HepG2 (cell line): ENCODE measurements around the gene PDK3. TPM values are rescaled to one million over a fixed set of nuclear protein-coding genes. Genes with fewer than 3 reads are reported as not detected.

Experiments
- ATAC-seq: fragments of 200-7000 bp; cut with Tn5 transposase; 3 replicates; pipeline ENCODE4 v1.9.1; 2020; ENCODE audit warnings: mild to moderate bottlenecking, moderate library complexity
- BruUV-seq: library from RNA; stranded (reverse); fragments of 400-500 nt; replicated peaks from 2 replicates; lab custom pipeline; 2021; lab: Mats Ljungman, UMichigan
- CTCF ChIA-PET: fragments of 300-600 bp; formaldehyde crosslinking; extraction: SDS; loops from one replicate; lab custom pipeline; 2021; ENCODE audit warnings: low total read pairs, inconsistent platforms, low intra/inter-chr PET ratio; lab: Yijun Ruan, JAX
- POLR2A ChIA-PET: fragments of 350-600 bp; sonication (Branson Sonifier 250); formaldehyde crosslinking; loops from one replicate; lab custom pipeline; 2020; ENCODE audit warnings: antibody characterized with exemption, inconsistent platforms; lab: Yijun Ruan, JAX
- DNase-seq: peaks from one replicate; pipeline ENCODE4 v3.0.0-alpha.2; 2015; ENCODE audit warnings: low spot score
- FAIRE-seq: peaks from 3 replicates; lab custom pipeline; 2011; peaks lifted over from hg19 to GRCh38; lab: Jason Lieb, UNC
- H2AFZ ChIP-seq: one replicate; pipeline ENCODE4 v1.6.1; 2011; ENCODE audit warnings: low read length, inconsistent platforms
- H3K27ac ChIP-seq: fragments of 300-600 bp; 3 replicates; pipeline ENCODE4 v1.8.0; 2011; ENCODE audit warnings: mixed run types, mild to moderate bottlenecking, mixed read lengths, low read length, inconsistent platforms; ENCODE audit not compliant: insufficient read depth; ENCODE audit errors: extremely low read length
- H3K27me3 ChIP-seq, 2 experiments: fragments of 200-600 bp in 1 of 2; 2 replicates in 1 of 2; 3 replicates in 1 of 2; pipeline versions ENCODE4 v1.6.0 to v1.8.0; 2011; ENCODE audit warnings: low read length in 2 of 2, mild to moderate bottlenecking in 2 of 2, moderate library complexity in 2 of 2, inconsistent platforms in 1 of 2; ENCODE audit not compliant: insufficient read depth in 2 of 2, control insufficient read depth in 1 of 2
- H3K36me3 ChIP-seq, 2 experiments: fragments of 200-600 bp in 1 of 2; replicated peaks in 1 of 2; 2 replicates in 1 of 2; 3 replicates in 1 of 2; pipeline versions ENCODE4 v1.5.1 to v1.8.0; 2011; ENCODE audit warnings: low read length in 2 of 2, inconsistent platforms in 1 of 2; ENCODE audit not compliant: insufficient read depth in 2 of 2, control insufficient read depth in 1 of 2
- H3K4me1 ChIP-seq: 2 replicates; pipeline ENCODE4 v1.5.1; 2012; ENCODE audit warnings: low read length, inconsistent platforms; ENCODE audit not compliant: insufficient read depth
- H3K4me2 ChIP-seq: 2 replicates; pipeline ENCODE4 v1.6.0; 2011; ENCODE audit warnings: low read depth, low read length, inconsistent platforms
- H3K4me3 ChIP-seq, 3 experiments: fragments of 200-600 bp in 1 of 3; sonication (generic), shearing (Covaris generic) in 1 of 3; replicated peaks in 1 of 3; 2 replicates each; pipeline ENCODE4 v1.5.1; 2011 to 2016; ENCODE audit warnings: low read length in 3 of 3, inconsistent platforms in 2 of 3, low read depth in 2 of 3, mild to moderate bottlenecking in 2 of 3, control low read depth in 1 of 3, mixed read lengths in 1 of 3; ENCODE audit not compliant: insufficient read depth in 1 of 3
- H3K79me2 ChIP-seq: one replicate; pipeline ENCODE4 v1.6.1; 2011; ENCODE audit warnings: low read length, inconsistent platforms; ENCODE audit not compliant: insufficient read depth
- H3K9ac ChIP-seq: 2 replicates; pipeline ENCODE4 v1.6.0; 2011; ENCODE audit warnings: mild to moderate bottlenecking, low read depth, low read length, inconsistent platforms; ENCODE audit not compliant: insufficient read depth
- H3K9me3 ChIP-seq: 2 replicates; pipeline ENCODE4 v1.5.1; 2012; ENCODE audit warnings: mild to moderate bottlenecking, low read length
- H4K20me1 ChIP-seq: 2 replicates; pipeline ENCODE4 v1.6.0; 2011; ENCODE audit warnings: inconsistent platforms, mild to moderate bottlenecking, low read length, moderate library complexity; ENCODE audit not compliant: insufficient read depth
- CSRNP1 ChIP-seq: sonication (generic); formaldehyde crosslinking; IDR thresholded peaks from 2 replicates; pipeline ENCODE4 v1.8.1; 2023; ENCODE audit warnings: mild to moderate bottlenecking, missing genetic modification reagents
- RFXANK ChIP-seq: IDR thresholded peaks from 2 replicates; pipeline ENCODE4 v1.6.1; 2016
- SKIL ChIP-seq: sonication (generic); formaldehyde crosslinking; IDR thresholded peaks from 2 replicates; pipeline ENCODE4 v1.8.0; 2022; ENCODE audit warnings: missing genetic modification reagents, mild to moderate bottlenecking, moderate library complexity, borderline replicate concordance
- SRF ChIP-seq: IDR thresholded peaks from 2 replicates; pipeline ENCODE4 v1.6.1; 2011; ENCODE audit warnings: mild to moderate bottlenecking, low read depth, low read length, moderate library complexity
- ZNF101 ChIP-seq: sonication (generic); formaldehyde crosslinking; IDR thresholded peaks from 2 replicates; pipeline ENCODE4 v1.4.0; 2020; ENCODE audit warnings: mild to moderate bottlenecking, low read depth, missing genetic modification reagents, borderline replicate concordance
- in situ Hi-C: cut with HindIII; loops from 2 replicates; pipeline ENCODE4 v1.10.0; 2017; ENCODE audit warnings: low pct_unique_long_range_greater_than_20kb; ENCODE audit not compliant: extremely low pct_ligation_motif_present
- intact Hi-C: fragments of 100-400 bp; cut with micrococcal nuclease; formaldehyde crosslinking; loops from one replicate; pipeline ENCODE4 v1.10.0; 2022; ENCODE audit not compliant: unreplicated experiment
- polyA plus RNA-seq, 8 experiments: library from polyadenylated mRNA; depleted of rRNA in 3 of 8; stranded (reverse) in 7 of 8; unstranded in 1 of 8; fragments of >200 nt; fragmentation: Illumina TruSeq in 4 of 8; extraction: Trizol in 4 of 8; gene quantifications; 2 replicates each; pipeline versions ENCODE4 v1.2.1 to v1.2.3, GENCODE V29; 2011 to 2016; ENCODE audit warnings: low read depth in 4 of 8, missing spikeins in 1 of 8, mixed read lengths in 1 of 8; ENCODE audit not compliant: insufficient read depth in 1 of 8
- total RNA-seq, 5 experiments: library from RNA; depleted of rRNA; stranded (reverse); fragments of >200 nt; fragmentation: Illumina TruSeq; extraction: Trizol; gene quantifications; 2 replicates each; pipeline ENCODE4 v1.2.3, GENCODE V29; 2016; ENCODE audit warnings: low read depth in 1 of 5
- TF ChIP-seq, protein P1 (sequence below): sonication (generic); formaldehyde crosslinking; IDR thresholded peaks from 2 replicates; pipeline ENCODE4 v1.5.0; 2020; ENCODE audit warnings: mild to moderate bottlenecking, missing genetic modification reagents, borderline replicate concordance
- TF ChIP-seq, protein P2 (sequence below): sonication (generic); formaldehyde crosslinking; IDR thresholded peaks from 2 replicates; pipeline ENCODE4 v1.4.0; 2020; ENCODE audit warnings: mild to moderate bottlenecking, missing genetic modification reagents

Gene PDK3
- total and polyA plus RNA-seq, 2 of the 13 experiments (the other 11 are each of a cell fraction or from before 2014, with no cell fraction given): 9.1 to 10.5 TPM

DNA sequence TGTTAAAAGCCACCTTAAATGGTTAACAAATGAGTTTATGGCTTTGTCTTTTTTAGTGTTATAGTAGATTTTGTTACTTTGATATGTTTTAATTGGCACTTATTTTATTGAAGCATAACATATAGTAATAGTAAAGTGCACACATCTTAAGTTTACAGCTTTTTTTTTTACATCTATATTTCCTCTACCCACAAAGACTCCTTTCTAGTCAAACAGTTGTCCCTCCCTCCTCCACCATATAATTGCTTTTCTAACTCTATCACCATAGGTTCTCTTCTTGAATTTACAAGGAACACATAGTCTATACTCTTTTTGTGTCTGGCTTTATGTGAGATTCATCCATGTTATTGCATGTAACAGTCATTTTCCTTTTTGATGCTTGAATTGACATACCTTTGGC is 71.5 kb downstream of the PDK3 start:
- FAIRE-seq (no peak), ATAC-seq (no peak), DNase-seq (no peak)
- Histone ChIP-seq H4K20me1 (no peaks in the 10 kb centered on the region), H3K79me2 (no peaks in the 10 kb centered on the region), H3K4me3 (no peak overlapping the region), H3K9me3 (no peaks in the 10 kb centered on the region), H3K36me3 (no peaks in the 10 kb centered on the region), H3K9ac (no peak overlapping the region), H2AFZ (no peak overlapping the region), H3K27ac (no peak overlapping the region), H3K4me1 (no peaks in the 10 kb centered on the region), H3K27me3 (no peaks in the 10 kb centered on the region), H3K4me2 (no peak overlapping the region)
- in situ Hi-C loops (no loop called here), intact Hi-C loops (no loop called here)
- POLR2A ChIA-PET: no interaction called here
- CTCF ChIA-PET: no interaction called here
- no TSS peak for BruUV-seq
- no peak for TF ChIP-seq SKIL (CRISPR knock-in tag)
- TF ChIP-seq RFXANK (CRISPR knock-in tag): no peak
- no peak for TF ChIP-seq SRF
- TF ChIP-seq, protein P1, sequence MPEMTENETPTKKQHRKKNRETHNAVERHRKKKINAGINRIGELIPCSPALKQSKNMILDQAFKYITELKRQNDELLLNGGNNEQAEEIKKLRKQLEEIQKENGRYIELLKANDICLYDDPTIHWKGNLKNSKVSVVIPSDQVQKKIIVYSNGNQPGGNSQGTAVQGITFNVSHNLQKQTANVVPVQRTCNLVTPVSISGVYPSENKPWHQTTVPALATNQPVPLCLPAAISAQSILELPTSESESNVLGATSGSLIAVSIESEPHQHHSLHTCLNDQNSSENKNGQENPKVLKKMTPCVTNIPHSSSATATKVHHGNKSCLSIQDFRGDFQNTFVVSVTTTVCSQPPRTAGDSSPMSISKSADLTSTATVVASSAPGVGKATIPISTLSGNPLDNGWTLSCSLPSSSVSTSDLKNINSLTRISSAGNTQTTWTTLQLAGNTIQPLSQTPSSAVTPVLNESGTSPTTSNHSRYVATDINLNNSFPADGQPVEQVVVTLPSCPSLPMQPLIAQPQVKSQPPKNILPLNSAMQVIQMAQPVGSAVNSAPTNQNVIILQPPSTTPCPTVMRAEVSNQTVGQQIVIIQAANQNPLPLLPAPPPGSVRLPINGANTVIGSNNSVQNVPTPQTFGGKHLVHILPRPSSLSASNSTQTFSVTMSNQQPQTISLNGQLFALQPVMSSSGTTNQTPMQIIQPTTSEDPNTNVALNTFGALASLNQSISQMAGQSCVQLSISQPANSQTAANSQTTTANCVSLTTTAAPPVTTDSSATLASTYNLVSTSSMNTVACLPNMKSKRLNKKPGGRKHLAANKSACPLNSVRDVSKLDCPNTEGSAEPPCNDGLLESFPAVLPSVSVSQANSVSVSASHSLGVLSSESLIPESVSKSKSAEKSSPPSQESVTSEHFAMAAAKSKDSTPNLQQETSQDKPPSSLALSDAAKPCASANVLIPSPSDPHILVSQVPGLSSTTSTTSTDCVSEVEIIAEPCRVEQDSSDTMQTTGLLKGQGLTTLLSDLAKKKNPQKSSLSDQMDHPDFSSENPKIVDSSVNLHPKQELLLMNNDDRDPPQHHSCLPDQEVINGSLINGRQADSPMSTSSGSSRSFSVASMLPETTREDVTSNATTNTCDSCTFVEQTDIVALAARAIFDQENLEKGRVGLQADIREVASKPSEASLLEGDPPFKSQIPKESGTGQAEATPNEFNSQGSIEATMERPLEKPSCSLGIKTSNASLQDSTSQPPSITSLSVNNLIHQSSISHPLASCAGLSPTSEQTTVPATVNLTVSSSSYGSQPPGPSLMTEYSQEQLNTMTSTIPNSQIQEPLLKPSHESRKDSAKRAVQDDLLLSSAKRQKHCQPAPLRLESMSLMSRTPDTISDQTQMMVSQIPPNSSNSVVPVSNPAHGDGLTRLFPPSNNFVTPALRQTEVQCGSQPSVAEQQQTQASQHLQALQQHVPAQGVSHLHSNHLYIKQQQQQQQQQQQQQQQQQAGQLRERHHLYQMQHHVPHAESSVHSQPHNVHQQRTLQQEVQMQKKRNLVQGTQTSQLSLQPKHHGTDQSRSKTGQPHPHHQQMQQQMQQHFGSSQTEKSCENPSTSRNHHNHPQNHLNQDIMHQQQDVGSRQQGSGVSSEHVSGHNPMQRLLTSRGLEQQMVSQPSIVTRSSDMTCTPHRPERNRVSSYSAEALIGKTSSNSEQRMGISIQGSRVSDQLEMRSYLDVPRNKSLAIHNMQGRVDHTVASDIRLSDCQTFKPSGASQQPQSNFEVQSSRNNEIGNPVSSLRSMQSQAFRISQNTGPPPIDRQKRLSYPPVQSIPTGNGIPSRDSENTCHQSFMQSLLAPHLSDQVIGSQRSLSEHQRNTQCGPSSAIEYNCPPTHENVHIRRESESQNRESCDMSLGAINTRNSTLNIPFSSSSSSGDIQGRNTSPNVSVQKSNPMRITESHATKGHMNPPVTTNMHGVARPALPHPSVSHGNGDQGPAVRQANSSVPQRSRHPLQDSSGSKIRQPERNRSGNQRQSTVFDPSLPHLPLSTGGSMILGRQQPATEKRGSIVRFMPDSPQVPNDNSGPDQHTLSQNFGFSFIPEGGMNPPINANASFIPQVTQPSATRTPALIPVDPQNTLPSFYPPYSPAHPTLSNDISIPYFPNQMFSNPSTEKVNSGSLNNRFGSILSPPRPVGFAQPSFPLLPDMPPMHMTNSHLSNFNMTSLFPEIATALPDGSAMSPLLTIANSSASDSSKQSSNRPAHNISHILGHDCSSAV (CRISPR knock-in tag): no peak
- no peak for TF ChIP-seq CSRNP1 (CRISPR knock-in tag)
- TF ChIP-seq, protein P2, sequence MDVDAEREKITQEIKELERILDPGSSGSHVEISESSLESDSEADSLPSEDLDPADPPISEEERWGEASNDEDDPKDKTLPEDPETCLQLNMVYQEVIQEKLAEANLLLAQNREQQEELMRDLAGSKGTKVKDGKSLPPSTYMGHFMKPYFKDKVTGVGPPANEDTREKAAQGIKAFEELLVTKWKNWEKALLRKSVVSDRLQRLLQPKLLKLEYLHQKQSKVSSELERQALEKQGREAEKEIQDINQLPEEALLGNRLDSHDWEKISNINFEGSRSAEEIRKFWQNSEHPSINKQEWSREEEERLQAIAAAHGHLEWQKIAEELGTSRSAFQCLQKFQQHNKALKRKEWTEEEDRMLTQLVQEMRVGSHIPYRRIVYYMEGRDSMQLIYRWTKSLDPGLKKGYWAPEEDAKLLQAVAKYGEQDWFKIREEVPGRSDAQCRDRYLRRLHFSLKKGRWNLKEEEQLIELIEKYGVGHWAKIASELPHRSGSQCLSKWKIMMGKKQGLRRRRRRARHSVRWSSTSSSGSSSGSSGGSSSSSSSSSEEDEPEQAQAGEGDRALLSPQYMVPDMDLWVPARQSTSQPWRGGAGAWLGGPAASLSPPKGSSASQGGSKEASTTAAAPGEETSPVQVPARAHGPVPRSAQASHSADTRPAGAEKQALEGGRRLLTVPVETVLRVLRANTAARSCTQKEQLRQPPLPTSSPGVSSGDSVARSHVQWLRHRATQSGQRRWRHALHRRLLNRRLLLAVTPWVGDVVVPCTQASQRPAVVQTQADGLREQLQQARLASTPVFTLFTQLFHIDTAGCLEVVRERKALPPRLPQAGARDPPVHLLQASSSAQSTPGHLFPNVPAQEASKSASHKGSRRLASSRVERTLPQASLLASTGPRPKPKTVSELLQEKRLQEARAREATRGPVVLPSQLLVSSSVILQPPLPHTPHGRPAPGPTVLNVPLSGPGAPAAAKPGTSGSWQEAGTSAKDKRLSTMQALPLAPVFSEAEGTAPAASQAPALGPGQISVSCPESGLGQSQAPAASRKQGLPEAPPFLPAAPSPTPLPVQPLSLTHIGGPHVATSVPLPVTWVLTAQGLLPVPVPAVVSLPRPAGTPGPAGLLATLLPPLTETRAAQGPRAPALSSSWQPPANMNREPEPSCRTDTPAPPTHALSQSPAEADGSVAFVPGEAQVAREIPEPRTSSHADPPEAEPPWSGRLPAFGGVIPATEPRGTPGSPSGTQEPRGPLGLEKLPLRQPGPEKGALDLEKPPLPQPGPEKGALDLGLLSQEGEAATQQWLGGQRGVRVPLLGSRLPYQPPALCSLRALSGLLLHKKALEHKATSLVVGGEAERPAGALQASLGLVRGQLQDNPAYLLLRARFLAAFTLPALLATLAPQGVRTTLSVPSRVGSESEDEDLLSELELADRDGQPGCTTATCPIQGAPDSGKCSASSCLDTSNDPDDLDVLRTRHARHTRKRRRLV (CRISPR knock-in tag): no peak
- TF ChIP-seq ZNF101 (CRISPR knock-in tag): no peak
